WTC11 (cell line): ENCODE results near the gene GMPR2.

Experiments
- ELF4 ChIP-seq: sonication (generic); formaldehyde crosslinking; IDR thresholded peaks from 2 replicates; pipeline ENCODE4 v1.8.1; 2022; ENCODE audit warnings: low read depth, mild to moderate bottlenecking, moderate library complexity, missing genetic modification reagents
- FOXJ3 ChIP-seq: sonication (generic); formaldehyde crosslinking; IDR thresholded peaks from 2 replicates; pipeline ENCODE4 v1.9.0; 2021; ENCODE audit warnings: missing genetic modification reagents, mild to moderate bottlenecking, borderline replicate concordance
- NFE2L1 ChIP-seq: sonication (generic); formaldehyde crosslinking; IDR thresholded peaks from 2 replicates; pipeline ENCODE4 v1.8.1; 2023; ENCODE audit warnings: missing genetic modification reagents
- NR1H2 ChIP-seq: sonication (generic); formaldehyde crosslinking; IDR thresholded peaks from 2 replicates; pipeline ENCODE4 v1.9.0; 2021; ENCODE audit warnings: mild to moderate bottlenecking, moderate library complexity, missing genetic modification reagents
- ZNF121 ChIP-seq: sonication (generic); formaldehyde crosslinking; IDR thresholded peaks from 2 replicates; pipeline ENCODE4 v1.8.0; 2023; ENCODE audit warnings: missing genetic modification reagents
- ZNF232 ChIP-seq: sonication (generic); formaldehyde crosslinking; IDR thresholded peaks from 2 replicates; pipeline ENCODE4 v1.8.0; 2022; ENCODE audit warnings: mild to moderate bottlenecking, missing genetic modification reagents
- TF ChIP-seq, protein P1 (sequence below): fragments of 200-600 bp; IDR thresholded peaks from 2 replicates; pipeline ENCODE4 v1.8.0; 2022; ENCODE audit warnings: antibody characterized with exemption

DNA sequence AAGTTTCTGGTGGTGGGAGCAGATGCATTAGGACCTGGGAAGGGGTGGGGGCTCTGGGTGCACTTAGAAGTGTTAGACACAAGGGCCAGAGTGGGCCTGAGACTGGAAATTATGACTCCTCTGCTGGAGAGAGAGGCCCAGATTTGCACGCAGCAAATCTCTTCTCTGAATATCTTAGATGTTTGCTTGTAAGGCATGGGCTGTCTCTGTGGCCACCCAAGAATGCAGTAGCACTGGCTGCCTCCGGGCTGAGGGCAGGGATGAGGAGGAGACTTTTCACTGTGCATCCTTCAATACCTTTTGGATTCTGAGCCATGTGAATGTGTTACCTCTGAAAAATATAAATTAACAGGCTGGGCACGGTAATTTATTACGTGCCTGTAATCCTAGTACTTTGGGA lies 52.6 kb downstream of the GMPR2 start:
- TF ChIP-seq ZNF121 = no peak
- no peak for TF ChIP-seq ELF4 (CRISPR knock-in tag)
- TF ChIP-seq, protein P1, sequence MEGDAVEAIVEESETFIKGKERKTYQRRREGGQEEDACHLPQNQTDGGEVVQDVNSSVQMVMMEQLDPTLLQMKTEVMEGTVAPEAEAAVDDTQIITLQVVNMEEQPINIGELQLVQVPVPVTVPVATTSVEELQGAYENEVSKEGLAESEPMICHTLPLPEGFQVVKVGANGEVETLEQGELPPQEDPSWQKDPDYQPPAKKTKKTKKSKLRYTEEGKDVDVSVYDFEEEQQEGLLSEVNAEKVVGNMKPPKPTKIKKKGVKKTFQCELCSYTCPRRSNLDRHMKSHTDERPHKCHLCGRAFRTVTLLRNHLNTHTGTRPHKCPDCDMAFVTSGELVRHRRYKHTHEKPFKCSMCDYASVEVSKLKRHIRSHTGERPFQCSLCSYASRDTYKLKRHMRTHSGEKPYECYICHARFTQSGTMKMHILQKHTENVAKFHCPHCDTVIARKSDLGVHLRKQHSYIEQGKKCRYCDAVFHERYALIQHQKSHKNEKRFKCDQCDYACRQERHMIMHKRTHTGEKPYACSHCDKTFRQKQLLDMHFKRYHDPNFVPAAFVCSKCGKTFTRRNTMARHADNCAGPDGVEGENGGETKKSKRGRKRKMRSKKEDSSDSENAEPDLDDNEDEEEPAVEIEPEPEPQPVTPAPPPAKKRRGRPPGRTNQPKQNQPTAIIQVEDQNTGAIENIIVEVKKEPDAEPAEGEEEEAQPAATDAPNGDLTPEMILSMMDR = no peak
- TF ChIP-seq ZNF232 (CRISPR knock-in tag) = no peak
- TF ChIP-seq NFE2L1 = no peak
- no peak for TF ChIP-seq FOXJ3 (CRISPR knock-in tag)
- no peak for TF ChIP-seq NR1H2 (CRISPR knock-in tag)
